Limb (tissue), 2 donors: ENCODE results near the gene RASEF.
"Not testable (repeated sequence)": the region's sequence is repeated elsewhere in the genome, so short reads cannot be mapped to it uniquely, and the experiment has no call there.

Experiments
- DNase-seq, 2 donors: peaks; one replicate each; pipeline ENCODE4 v3.0.0-alpha.2; 2016; ENCODE audit errors: extremely low spot score in 2 of 2

The RASEF gene

DNA sequence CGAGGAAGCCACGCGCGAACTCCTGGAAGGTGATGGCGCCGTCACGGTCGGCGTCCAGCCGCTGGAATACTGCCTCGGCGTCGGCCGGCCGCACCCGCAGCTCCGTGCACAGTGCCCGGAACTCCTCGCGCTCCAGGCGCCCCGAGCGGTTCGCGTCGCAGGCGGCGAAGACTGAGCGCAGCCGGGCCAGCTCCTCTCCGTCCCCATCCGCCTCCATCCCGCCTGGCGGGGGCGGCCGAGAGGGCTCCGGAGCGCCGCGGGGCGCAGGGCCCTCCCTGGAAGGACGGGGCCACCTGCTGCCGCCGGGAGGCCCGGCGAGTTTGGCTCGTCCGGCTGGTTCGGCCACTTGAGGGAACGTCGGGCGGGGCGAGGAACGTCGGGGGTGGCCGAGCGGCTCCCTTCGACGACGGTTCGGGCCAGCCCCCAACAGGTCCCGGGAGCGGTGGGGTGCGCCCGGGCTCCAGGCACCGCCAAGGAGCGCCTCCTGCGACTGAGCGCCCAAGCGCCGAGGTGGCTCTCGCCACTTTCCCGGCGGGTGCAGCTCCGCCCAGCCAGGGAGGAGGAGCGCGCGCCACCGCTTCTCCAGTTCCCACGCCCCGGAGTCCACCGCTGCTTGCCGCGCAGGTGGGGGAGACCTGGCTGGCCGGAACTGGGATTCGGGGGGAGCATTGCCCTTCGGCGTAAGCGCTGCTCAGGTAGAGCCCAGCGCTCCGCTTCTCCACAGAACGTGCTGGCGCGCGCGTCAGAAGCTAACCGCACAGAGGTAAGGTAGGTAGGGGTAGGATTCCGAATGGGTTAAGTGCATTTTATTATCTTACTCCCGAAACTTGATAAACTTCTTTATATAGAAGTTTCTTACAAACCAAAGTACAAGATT lies at the start of gene RASEF:
RASEF (minus strand) TSS at position 492 of the 877 bp plus-strand sequence; CDS start at position 217, 275 bp downstream.
- DNase-seq, result peak in 1 of 2 donors; percentile 71

DNA sequence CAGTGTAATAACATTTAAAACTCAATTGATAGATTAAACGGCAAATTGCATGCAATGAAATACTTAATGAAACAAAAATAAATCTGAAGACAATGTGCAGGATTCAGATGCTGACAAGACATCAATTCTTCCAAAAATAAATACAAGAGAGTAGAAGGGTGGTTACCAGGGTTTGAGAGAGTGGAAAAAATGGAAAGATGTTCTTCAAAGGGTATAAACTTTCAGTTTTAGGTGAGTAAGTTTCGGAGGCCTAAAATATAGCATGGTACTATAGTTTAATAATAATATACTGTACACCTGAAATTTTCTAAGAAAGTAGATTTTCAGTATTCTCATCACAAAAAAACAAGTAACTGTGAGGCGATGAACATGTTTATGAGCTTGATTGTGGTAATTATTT lies 48.2 kb upstream of the RASEF start:
- DNase-seq, result no peak

DNA sequence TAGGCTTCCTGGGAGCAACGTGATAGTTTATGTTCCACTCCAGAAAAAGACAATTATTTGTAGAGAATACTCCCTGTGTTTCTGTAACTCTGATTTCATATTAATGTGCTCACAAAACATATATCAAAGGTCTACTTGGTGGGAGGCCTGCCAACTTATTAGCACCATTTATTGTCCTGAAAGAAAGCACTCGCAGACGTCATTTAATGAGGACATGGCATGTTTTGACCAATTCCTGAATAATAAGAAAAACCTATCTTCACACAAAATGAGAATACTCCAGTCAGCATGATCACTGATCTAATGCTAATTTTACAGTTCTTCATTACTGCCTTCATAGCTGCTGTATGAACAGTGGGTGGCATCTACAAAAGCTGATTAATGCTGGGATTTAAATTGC lies 46.4 kb upstream of the RASEF start:
- DNase-seq, result no peak

DNA sequence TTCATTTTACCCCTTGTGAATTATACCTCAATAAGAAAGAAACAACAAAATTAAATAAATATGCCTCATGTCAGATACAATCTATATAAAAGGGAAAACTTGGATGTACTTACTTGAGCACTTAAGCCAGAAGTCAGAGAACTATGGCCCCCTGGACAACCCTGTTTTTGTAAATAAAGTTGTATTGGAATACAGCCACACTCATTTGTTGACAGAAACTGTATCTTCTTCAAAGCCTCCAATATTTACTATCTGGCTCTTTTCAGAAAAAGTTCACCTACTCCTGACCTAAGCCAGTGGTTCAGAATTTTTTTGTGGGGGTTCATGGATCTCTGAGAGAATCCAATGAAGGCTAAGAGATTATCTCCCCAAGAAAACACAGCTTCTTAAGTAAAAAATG lies 45.3 kb upstream of the RASEF start:
- DNase-seq, result no peak

DNA sequence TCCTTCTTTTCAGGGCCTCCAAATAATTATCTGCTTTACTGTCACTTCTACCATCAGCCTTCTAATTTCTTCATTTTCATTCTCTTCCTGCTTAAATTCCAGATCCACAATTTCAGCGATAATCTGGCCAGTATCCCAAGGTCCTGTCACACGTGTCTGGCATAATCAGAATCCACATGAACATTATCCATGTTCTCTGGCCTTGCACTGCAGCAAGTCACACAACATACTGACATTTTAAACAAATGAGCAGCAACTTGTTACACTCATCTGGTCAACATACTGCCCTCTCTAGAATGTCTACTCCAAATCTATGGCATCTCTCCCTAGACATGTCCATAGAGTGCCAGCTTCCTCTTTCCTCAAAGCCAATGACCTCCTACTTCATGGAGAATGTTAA lies 43.8 kb upstream of the RASEF start:
- DNase-seq, result no peak

DNA sequence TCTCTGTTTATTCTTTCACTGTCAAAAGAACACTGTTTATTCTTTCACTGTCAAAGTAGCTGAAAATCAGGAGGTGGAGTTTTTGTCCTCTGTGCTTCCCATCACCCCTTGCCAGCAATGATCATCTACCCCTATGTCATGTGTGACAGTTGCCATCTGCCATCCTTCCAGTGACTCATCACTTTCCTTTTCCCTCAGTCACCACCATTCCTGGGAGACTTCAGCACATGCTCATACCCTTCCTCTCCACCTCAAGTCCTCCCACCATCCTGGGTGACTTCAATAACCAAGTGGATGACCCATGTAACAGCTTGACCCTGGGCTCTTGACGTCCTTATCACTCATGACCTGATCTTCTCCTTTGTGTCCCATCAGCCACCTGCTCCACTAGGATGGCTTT lies 43.3 kb upstream of the RASEF start:
- DNase-seq, result no peak

DNA sequence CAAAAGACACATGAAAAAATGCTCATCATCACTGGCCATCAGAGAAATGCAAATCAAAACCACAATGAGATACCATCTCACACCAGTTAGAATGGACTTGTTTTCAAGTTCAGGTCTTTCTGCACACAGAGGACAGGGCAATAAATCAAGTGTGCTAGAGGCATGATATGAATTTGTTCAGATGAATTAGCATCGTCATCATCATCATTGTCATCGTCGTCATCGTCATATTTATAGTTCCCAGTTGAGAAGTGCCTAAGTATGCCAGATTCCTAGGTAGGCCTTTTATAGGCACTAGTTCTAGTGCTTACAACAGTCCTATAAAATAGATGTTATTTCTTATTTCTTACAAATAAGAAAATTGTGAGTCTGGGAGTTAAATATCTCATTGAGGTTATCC lies 34.7 kb upstream of the RASEF start:
- no peak for DNase-seq

DNA sequence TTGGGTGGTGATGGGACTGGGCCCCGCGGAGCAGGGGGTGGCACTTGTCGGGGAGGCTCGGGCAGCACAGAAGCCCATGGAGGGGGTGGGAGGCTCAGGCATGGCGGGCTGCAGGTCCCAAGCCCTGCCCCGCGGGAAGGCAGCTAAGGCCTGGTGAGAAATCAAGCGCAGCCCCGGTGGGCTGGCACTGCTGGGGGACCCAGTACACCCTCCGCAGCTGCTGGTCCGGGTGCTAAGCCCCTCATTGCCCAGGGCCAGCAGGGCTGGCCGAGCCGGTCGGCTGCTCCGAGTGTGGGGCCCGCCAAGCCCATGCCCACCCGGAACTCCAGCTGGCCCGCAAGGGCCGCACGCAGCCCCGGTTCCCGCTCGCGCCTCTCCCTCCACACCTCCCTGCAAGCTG lies 30.4 kb upstream of the RASEF start:
- not testable (repeated sequence) for DNase-seq

DNA sequence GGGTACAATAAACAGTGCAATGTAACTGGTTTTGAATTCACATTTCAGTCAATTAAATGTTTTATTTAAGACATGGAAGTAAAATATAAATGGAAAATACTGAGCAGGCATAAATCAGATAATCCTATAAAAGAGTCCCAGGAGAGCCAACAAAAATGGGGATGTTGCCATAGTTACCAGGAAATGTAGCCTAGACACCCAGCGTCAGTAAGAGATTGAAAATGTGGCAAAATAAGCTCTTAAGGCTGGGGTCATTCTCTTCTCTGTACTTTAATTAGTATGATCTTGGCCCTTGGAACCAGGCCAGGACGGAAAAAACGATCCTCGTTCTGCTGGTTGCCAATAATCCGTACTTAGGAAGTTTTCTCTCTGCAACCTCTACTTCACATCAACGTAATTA lies 18.9 kb upstream of the RASEF start:
- DNase-seq, result no peak

DNA sequence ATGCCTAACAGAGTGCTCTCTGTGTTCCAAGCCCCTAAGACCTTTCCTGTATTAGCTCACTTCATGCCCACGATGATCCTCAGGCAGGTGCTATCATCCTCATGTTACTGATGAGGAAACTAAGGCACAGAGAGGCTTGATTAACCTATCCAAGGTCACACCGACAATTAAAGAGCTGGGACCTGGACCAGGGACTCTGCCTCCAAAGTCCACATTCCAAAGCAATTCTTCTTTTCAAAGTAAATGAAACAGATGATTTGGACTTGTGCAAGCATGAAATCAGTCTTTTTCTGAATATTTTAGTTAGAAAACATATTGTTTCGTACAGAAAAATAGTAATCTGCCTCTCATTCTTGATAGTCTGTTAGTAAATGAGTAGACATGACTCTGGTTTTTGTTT lies 18.1 kb upstream of the RASEF start:
- DNase-seq, result no peak

DNA sequence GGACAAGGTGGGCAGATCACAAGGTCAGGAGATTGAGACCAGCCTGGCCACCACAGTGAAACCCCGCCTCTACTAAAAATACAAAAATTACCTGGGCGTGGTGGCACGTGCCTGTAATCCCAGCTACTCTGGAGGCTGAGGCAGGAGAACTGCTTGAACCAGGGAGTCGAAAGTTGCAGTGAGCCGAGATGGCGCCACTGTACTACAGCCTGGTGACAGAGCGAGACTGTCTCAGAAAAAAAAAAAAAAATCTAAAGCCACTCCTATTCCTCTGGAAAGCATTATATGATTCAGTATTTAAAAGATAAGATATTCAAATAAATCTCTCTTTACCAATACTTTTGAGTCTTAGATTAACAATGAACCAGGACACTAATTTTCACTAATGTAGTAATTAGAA lies 13.0 kb upstream of the RASEF start:
- DNase-seq, result not testable (repeated sequence)

DNA sequence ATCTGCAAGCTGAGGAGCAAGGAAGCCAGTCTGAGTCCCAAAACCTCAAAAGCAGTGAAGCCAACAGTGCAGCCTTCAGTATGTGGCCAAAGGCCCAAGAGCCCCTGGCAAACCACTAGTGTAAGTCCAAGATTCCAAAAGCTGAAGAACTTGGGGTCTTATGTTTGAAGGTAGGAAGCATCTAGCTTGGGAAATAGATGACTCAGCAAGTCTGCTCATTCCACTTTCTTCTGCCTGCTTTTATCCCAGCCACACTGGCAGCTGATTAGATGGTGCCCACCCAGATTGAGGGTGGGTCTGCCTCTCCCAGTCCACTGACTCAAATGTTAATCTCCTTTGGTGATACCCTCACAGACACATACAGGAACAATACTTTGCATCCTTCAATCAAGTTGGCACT lies 9.6 kb upstream of the RASEF start:
- not testable (repeated sequence) for DNase-seq

GRCh38 chr9:83071626-83072025 lies 8.7 kb upstream of the RASEF start:
- no peak for DNase-seq

GRCh38 chr9:83070261-83070660 lies 7.3 kb upstream of the RASEF start:
- DNase-seq, result no peak

DNA sequence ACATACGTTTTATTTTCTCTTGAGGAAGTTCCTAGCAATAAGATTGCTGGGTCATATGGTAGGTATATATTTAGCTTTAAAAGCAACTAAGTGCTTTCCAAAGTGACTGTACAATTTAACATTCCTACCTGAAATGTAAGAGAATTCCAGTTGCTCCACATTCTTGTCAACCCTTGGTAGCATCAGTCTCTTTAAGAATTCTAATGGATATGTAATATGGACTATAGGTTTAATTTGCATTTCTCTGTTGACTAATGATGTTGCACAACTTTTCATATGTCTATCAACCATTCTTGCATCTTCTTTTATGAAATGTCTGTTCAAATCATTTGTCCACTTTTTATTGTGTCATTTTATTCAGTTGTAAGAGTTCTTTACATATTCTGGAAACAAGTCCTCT lies 6.7 kb upstream of the RASEF start:
- no peak for DNase-seq

GRCh38 chr9:83068414-83068813 lies 5.5 kb upstream of the RASEF start:
- no peak for DNase-seq

GRCh38 chr9:83067579-83067978 lies 4.6 kb upstream of the RASEF start:
- no peak for DNase-seq

GRCh38 chr9:83066771-83067170 lies 3.8 kb upstream of the RASEF start:
- DNase-seq, result no peak

GRCh38 chr9:83065233-83065632 lies 2.3 kb upstream of the RASEF start:
- DNase-seq, result no peak

- peak; percentile 30 to 68 for DNase-seq
Observed at GRCh38 chr9:83061990-83062650, 822 bp downstream of the RASEF start.

DNA sequence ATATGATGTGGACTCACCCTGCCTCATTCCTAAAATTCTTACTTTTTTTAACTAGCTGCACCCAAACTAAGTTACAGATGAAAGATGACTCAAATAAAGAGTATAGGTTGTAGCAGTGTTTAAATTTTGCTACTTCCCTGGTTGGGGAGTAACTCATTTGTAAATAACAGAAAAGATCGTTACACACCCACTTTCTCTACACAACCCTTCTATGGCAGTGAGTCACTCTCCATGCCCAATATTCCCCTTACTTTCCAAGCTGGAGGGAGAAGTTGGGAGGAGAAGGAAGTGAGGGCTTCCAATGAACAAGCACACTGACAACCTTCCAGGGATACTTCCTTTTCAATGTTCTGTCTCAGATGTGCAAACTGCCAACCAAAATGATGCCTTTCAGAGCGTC lies 1.9 kb downstream of the RASEF start:
- no peak for DNase-seq

DNA sequence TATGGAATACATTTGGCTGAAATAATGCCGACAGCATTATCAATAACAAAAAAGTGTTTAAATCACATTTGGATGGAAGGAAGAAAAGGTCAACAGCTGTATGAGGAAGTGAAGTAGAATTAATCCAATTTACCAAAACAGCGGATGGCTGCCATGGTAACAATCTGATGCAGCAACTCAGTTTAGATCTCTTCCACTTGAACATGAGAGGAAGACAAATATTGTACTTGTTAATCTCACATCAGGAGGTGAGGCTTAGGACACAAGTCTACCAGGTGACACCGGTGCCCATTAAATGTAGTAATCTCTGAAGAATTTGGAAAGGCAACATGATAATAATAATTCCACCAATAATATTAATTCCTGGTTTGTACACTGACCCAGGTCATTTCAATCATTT lies 2.4 kb downstream of the RASEF start:
- DNase-seq, result no peak

GRCh38 chr9:83059417-83059816 lies 3.5 kb downstream of the RASEF start:
- DNase-seq, result no peak
